Measurements from ENCODE around the gene NUP50. TPM values are rescaled to one million over a fixed set of nuclear protein-coding genes. Genes with fewer than 3 reads are reported as not detected.

NUP50 gene
- total and polyA plus RNA-seq, 2 donors (not counting 1 experiment from before 2014, with no cell fraction given) = 17.4 to 29.2 TPM

DNA sequence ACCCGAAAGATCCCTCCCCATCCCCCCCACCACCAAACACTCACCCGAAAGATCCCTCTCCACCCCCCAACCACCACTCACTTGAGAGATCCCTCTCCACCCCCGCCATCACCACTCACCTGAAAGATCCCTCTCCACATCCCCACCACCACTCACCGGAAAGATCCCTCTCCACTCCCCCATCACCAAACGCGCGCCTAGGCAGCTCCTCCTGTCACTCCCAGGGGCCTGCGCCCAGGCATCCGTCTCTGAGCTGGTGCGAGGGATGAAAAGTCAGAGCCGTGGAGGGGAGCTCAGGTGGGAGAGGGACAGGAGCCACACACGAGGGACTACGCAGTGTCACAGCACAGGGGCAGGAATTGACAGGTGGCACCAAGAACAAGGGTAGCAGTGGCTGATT lies 65.5 kb downstream of the NUP50 start:
- Histone ChIP-seq H3K9ac (ENCODE audit: insufficient read depth, low read length) (no peak overlapping the region), H3K4me2 (ENCODE audit: extremely low read depth, insufficient read depth, low read length) (no peak overlapping the region), H3K9me3 (ENCODE audit: control insufficient read depth, insufficient read depth, low read depth, low read length) (no peaks in the 10 kb centered on the region), H3K36me3 (ENCODE audit: control insufficient read depth, insufficient read depth, low read length) (no peaks in the 10 kb centered on the region), H3K4me1 (ENCODE audit: control insufficient read depth, extremely low read depth, insufficient read depth, low read length) (no peaks in the 10 kb centered on the region), H2AFZ (ENCODE audit: low read length) (no peak overlapping the region), H3K27me3 (ENCODE audit: control insufficient read depth, insufficient read depth, low read length) (no peaks in the 10 kb centered on the region), H3K4me3 (replicated peaks in 1 of 4; ENCODE audit: control extremely low read depth in 1 of 4, insufficient read depth in 1 of 4, low read depth in 3 of 4, low read length in 4 of 4) (no peak overlapping the region), H4K20me1 (ENCODE audit: control insufficient read depth, extremely low read depth, insufficient read depth, low read length) (no peaks in the 10 kb centered on the region), H3K79me2 (ENCODE audit: control insufficient read depth, insufficient read depth, low read length) (no peaks in the 10 kb centered on the region), H3K27ac (ENCODE audit: insufficient read depth, low read length) (no peak overlapping the region)
- TF ChIP-seq EZH2 (IDR thresholded peaks at IDR 0.05; ENCODE audit: low read length, missing control alignments) (no peak), CTCF (conservative IDR thresholded peaks at IDR 0.05 in 1 of 2, IDR thresholded peaks at IDR 0.05 in 1 of 2; ENCODE audit: low read depth in 1 of 2, low read length in 2 of 2) (no peak)
- DNase-seq (ENCODE audit: low read depth in 2 of 2) = no peak

GRCh38 chr22:45230026-45230721 lies 66.4 kb downstream of the NUP50 start:
- no peak for DNase-seq (ENCODE audit: low read depth in 2 of 2)
- no peak overlapping the region for H3K9ac ChIP-seq (ENCODE audit: insufficient read depth, low read length)
- no peak overlapping the region for H3K27ac ChIP-seq (ENCODE audit: insufficient read depth, low read length)
- no peak overlapping the region for H3K4me3 ChIP-seq (replicated peaks in 1 of 4; ENCODE audit: control extremely low read depth in 1 of 4, insufficient read depth in 1 of 4, low read depth in 3 of 4, low read length in 4 of 4)
- no peak overlapping the region for H3K4me2 ChIP-seq (ENCODE audit: extremely low read depth, insufficient read depth, low read length)
- H3K36me3 ChIP-seq (ENCODE audit: control insufficient read depth, insufficient read depth, low read length) = no peaks in the 10 kb centered on the region
- H3K4me1 ChIP-seq (ENCODE audit: control insufficient read depth, extremely low read depth, insufficient read depth, low read length) = no peaks in the 10 kb centered on the region
- no peaks in the 10 kb centered on the region for H3K79me2 ChIP-seq (ENCODE audit: control insufficient read depth, insufficient read depth, low read length)
- no peak overlapping the region for H2AFZ ChIP-seq (ENCODE audit: low read length)
- TF ChIP-seq EZH2 (IDR thresholded peaks at IDR 0.05; ENCODE audit: low read length, missing control alignments) (no peak), CTCF (conservative IDR thresholded peaks at IDR 0.05 in 1 of 2, IDR thresholded peaks at IDR 0.05 in 1 of 2; ENCODE audit: low read depth in 1 of 2, low read length in 2 of 2) (no peak)
- H3K27me3 ChIP-seq (ENCODE audit: control insufficient read depth, insufficient read depth, low read length) = no peaks in the 10 kb centered on the region
- no peaks in the 10 kb centered on the region for H3K9me3 ChIP-seq (ENCODE audit: control insufficient read depth, insufficient read depth, low read depth, low read length)
- no peaks in the 10 kb centered on the region for H4K20me1 ChIP-seq (ENCODE audit: control insufficient read depth, extremely low read depth, insufficient read depth, low read length)

GRCh38 chr22:45231293-45231692 lies 67.6 kb downstream of the NUP50 start:
- Histone ChIP-seq H3K9me3 (ENCODE audit: control insufficient read depth, insufficient read depth, low read depth, low read length) (no peaks in the 10 kb centered on the region), H3K4me2 (ENCODE audit: extremely low read depth, insufficient read depth, low read length) (no peak overlapping the region), H3K4me3 (replicated peaks in 1 of 4; ENCODE audit: control extremely low read depth in 1 of 4, insufficient read depth in 1 of 4, low read depth in 3 of 4, low read length in 4 of 4) (no peak overlapping the region), H3K27ac (ENCODE audit: insufficient read depth, low read length) (no peak overlapping the region), H3K27me3 (ENCODE audit: control insufficient read depth, insufficient read depth, low read length) (no peaks in the 10 kb centered on the region), H2AFZ (ENCODE audit: low read length) (no peak overlapping the region), H3K9ac (ENCODE audit: insufficient read depth, low read length) (no peak overlapping the region), H3K79me2 (ENCODE audit: control insufficient read depth, insufficient read depth, low read length) (no peaks in the 10 kb centered on the region), H3K4me1 (ENCODE audit: control insufficient read depth, extremely low read depth, insufficient read depth, low read length) (no peaks in the 10 kb centered on the region), H3K36me3 (ENCODE audit: control insufficient read depth, insufficient read depth, low read length) (no peaks in the 10 kb centered on the region), H4K20me1 (ENCODE audit: control insufficient read depth, extremely low read depth, insufficient read depth, low read length) (no peaks in the 10 kb centered on the region)
- TF ChIP-seq EZH2 (IDR thresholded peaks at IDR 0.05; ENCODE audit: low read length, missing control alignments) (no peak), CTCF (conservative IDR thresholded peaks at IDR 0.05 in 1 of 2, IDR thresholded peaks at IDR 0.05 in 1 of 2; ENCODE audit: low read depth in 1 of 2, low read length in 2 of 2) (no peak)
- DNase-seq (ENCODE audit: low read depth in 2 of 2) = no peak

Measured in fibroblast of lung (primary cell).